ENCODE measurements around the gene ELP5.

ELP5 gene

DNA sequence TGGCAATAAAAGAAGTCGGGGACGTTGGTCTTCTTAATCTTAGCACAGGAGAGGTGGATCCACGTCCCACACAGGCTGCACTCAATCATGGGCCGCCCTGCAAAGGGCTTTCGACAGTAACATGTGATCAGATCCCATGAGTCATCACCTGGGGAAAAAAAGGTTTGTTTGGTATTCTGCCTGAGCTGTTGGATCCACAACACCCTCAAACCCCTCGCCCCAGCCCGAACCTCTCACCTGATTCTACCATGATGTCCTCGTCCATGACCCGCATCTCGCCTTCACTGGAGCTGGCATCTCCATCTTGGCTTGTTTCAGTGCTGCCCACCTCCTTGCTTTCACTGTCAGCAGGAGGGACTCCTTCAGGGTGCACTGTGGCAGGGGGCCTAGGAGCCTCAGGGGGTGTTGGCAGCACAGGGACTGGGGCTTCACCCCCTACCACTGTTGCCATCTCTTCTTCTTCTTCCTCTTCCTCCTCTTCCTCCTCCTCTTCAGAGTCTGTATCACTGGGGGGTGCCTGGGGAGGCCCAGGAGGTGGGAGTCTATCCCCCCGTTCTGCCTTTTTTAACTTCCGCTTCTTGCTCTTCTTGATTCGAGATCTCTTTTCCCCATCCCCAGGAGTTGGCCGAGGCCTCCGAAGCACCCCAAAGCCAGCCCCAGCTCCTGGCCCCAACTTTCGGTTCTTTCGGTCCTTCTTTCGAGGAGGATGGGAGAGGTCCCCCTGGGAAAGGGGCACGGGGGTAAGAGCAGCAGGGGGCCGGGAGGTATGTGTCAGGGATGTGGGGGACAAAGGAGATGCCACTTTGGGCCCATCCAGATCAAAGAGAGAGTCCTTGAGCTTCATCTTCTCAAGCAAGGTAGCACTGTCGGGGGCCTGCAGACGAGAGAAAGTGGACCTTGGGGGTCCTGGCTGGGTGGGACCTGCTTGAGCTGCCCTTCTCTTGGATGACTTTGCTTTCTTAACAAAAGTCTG is 16.0 kb upstream of the ELP5 start:
- no peak for TF ChIP-seq Cebpa-rat (IDR thresholded peaks at IDR 0.05)
- H3K36me3 ChIP-seq, result peaks cover 38% of the 10 kb centered on the region
- no peaks in the 10 kb centered on the region for H3K9me3 ChIP-seq
- H3K4me2 ChIP-seq, result peak overlapping the region; percentile 97
- H3K4me3 ChIP-seq, result no peak overlapping the region
- no peak overlapping the region for H3K27ac ChIP-seq
- H3K9ac ChIP-seq, result no peak overlapping the region
- H3K4me1 ChIP-seq, result peaks cover 64% of the 10 kb centered on the region
- H4K20me1 ChIP-seq, result peaks cover 57% of the 10 kb centered on the region
- H3K27me3 ChIP-seq, result no peaks in the 10 kb centered on the region

DNA sequence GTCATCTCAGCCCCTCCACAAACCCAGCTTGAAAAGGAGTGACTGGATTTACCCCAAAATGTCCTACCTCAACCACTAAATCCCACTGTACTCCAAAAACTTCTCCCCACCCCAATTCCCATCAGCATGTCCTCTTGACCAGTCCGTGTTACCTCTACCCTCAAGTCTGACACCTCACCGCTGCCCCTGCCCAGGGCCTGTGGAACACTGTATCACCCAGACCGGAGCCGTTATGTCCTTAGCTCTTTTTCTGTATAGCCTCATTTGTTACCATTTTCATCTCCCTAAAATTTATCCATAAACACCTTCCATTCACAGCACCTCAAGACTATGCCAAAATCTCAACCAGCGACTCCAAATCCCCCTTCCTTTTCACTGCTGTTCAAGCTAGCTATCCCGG is 15.2 kb upstream of the ELP5 start:
- Histone ChIP-seq H3K27me3 (no peaks in the 10 kb centered on the region), H4K20me1 (peaks cover 53% of the 10 kb centered on the region), H3K4me1 (peaks cover 68% of the 10 kb centered on the region), H3K9ac (peak overlapping the region; percentile 94), H3K9me3 (no peaks in the 10 kb centered on the region), H3K4me3 (peak overlapping the region; percentile 92), H3K36me3 (peaks cover 40% of the 10 kb centered on the region), H3K4me2 (peak overlapping the region; percentile 88), H3K27ac (no peak overlapping the region)
- no peak for TF ChIP-seq Cebpa-rat (IDR thresholded peaks at IDR 0.05)

GRCh38 chr17:7237266-7237760 is 14.7 kb upstream of the ELP5 start:
- TF ChIP-seq Cebpa-rat (IDR thresholded peaks at IDR 0.05), result no peak
- H4K20me1 ChIP-seq, result peaks cover 48% of the 10 kb centered on the region
- peaks cover 63% of the 10 kb centered on the region for H3K4me1 ChIP-seq
- no peaks in the 10 kb centered on the region for H3K27me3 ChIP-seq
- H3K9me3 ChIP-seq, result no peaks in the 10 kb centered on the region
- H3K4me2 ChIP-seq, result peak overlapping the region; percentile 88
- H3K4me3 ChIP-seq, result peak overlapping the region; percentile 92
- H3K36me3 ChIP-seq, result peaks cover 40% of the 10 kb centered on the region
- peak overlapping the region; percentile 95 for H3K27ac ChIP-seq
- peak overlapping the region; percentile 94 for H3K9ac ChIP-seq

DNA sequence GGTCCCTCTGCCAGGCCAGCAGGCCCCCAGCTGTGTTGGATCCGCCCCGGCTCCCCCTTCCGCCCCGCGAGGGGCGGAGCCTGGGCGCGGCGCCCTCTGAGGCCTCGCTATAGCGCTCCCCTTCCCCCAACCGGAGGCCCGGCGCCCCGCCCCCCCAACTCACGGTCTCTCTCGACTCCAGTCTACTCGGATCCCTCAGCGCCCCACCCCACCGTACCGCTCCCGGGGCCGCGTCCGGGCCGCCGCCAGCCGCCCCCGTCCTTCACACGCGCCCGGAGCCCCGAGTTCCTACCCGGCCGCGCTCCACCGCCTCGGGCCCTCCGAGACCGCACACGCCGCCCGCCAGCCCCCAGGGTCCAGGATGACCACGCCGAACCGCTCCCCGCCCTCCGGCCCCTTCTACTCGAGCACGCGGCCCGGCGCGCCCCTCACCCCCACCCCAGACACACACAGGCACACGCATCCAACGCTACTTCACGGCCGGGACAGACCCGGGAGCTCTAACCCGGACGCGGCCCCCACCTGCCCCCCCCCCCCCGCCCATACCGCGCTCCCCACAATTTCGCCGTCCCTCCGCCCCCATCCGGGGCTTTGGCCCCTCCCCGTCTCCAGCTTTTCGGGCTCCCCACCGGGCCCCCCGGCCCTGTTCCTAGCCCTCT is 14.1 kb upstream of the ELP5 start:
- Histone ChIP-seq H3K4me2 (peak overlapping the region; percentile 88), H4K20me1 (peaks cover 42% of the 10 kb centered on the region), H3K36me3 (peaks cover 40% of the 10 kb centered on the region), H3K9ac (peak overlapping the region; percentile 94), H3K4me3 (peak overlapping the region; percentile 92), H3K27ac (peak overlapping the region; percentile 95), H3K27me3 (no peaks in the 10 kb centered on the region), H3K9me3 (no peaks in the 10 kb centered on the region), H3K4me1 (peaks cover 57% of the 10 kb centered on the region)
- no peak for TF ChIP-seq Cebpa-rat (IDR thresholded peaks at IDR 0.05)

- peaks cover 40% of the 10 kb centered on the region for H3K36me3 ChIP-seq
- H3K27ac ChIP-seq, result peak overlapping the region; percentile 95
Observed at GRCh38 chr17:7238420-7239090, 13.5 kb upstream of the ELP5 start.

GRCh38 chr17:7239091-7240027 is 12.7 kb upstream of the ELP5 start, which contains the start of gene PHF23:
Gene PHF23, minus strand, starts transcription at chr17:7239457. Its CDS starts 178 bp downstream, at chr17:7239279.
- Histone ChIP-seq H3K4me3 (peak within 1 kb of the TSS; percentile 92), H3K36me3 (peaks cover 48% of the 10 kb centered on the region), H3K9me3 (no peaks in the 10 kb centered on the region), H3K4me1 (peaks cover 56% of the 10 kb centered on the region), H3K4me2 (peak within 1 kb of the TSS; percentile 82), H3K27me3 (no peaks in the 10 kb centered on the region), H3K27ac (peak within 1 kb of the TSS; percentile 95), H3K9ac (peak within 1 kb of the TSS; percentile 97), H4K20me1 (peaks cover 34% of the 10 kb centered on the region)
- TF ChIP-seq Cebpa-rat (IDR thresholded peaks at IDR 0.05), result no peak

More at GRCh38 chr17:7238420-7239090, 13.5 kb upstream of the ELP5 start:
- Histone ChIP-seq H3K4me1 (peaks cover 56% of the 10 kb centered on the region), H3K27me3 (no peaks in the 10 kb centered on the region), H4K20me1 (peaks cover 35% of the 10 kb centered on the region), H3K4me2 (peak overlapping the region; percentile 56), H3K9me3 (no peaks in the 10 kb centered on the region), H3K4me3 (peak overlapping the region; percentile 92), H3K9ac (peak overlapping the region; percentile 97)
- TF ChIP-seq Cebpa-rat (IDR thresholded peaks at IDR 0.05), result no peak

DNA sequence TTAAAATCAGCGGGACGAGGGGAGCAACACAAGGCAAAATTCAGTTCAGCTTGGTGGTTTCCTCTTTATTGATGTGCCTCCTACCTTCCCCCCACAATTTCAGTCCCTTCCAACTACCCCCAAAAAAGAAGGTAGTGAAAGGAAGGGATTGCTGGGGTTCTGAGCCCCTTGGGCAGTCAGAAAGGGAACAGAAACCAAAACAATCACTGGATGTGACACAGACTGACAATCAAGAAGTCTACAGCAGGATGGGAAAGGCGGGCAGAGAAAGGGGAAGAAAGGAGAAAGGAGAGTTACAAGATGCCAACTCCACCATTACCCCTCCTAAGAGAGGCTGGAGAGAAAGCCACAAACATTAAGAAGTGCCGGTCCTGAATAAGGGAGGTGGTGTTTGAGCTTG is 11.6 kb upstream of the ELP5 start:
- Histone ChIP-seq H3K4me3 (peak overlapping the region; percentile 92), H3K27me3 (no peaks in the 10 kb centered on the region), H3K9me3 (no peaks in the 10 kb centered on the region), H3K4me1 (peaks cover 47% of the 10 kb centered on the region), H4K20me1 (peaks cover 27% of the 10 kb centered on the region), H3K9ac (peak overlapping the region; percentile 92), H3K36me3 (peaks cover 52% of the 10 kb centered on the region), H3K4me2 (peak overlapping the region; percentile 82), H3K27ac (peak overlapping the region; percentile 84)
- no peak for TF ChIP-seq Cebpa-rat (IDR thresholded peaks at IDR 0.05)

- no peak for TF ChIP-seq Cebpa-rat (IDR thresholded peaks at IDR 0.05)
Observed at GRCh38 chr17:7241090-7241733, 10.8 kb upstream of the ELP5 start.

More at GRCh38 chr17:7241090-7241733, 10.8 kb upstream of the ELP5 start:
- peaks cover 52% of the 10 kb centered on the region for H3K36me3 ChIP-seq
- H3K4me3 ChIP-seq, result peak overlapping the region; percentile 92
- peak overlapping the region; percentile 84 for H3K27ac ChIP-seq
- peaks cover 25% of the 10 kb centered on the region for H4K20me1 ChIP-seq
- H3K9ac ChIP-seq, result peak overlapping the region; percentile 92
- no peaks in the 10 kb centered on the region for H3K9me3 ChIP-seq
- peak overlapping the region; percentile 82 for H3K4me2 ChIP-seq
- H3K27me3 ChIP-seq, result no peaks in the 10 kb centered on the region
- H3K4me1 ChIP-seq, result peaks cover 39% of the 10 kb centered on the region

Measured in BLaER1 (cell line).